ENCODE results near the gene DDX19B.
"Not testable (repeated sequence)": the region's sequence is repeated elsewhere in the genome, so short reads cannot be mapped to it uniquely, and the experiment has no call there.

The DDX19B gene

GRCh38 chr16:70267516-70267915 lies 31.5 kb upstream of the DDX19B start:
- DNase-seq (ENCODE audit: insufficient read length, low spot score), result peak; percentile 45
- no peak for TF ChIP-seq POLR2A (IDR thresholded peaks at IDR 0.05; ENCODE audit: low read depth, low read length)
- FAIRE-seq, result no peak

GRCh38 chr16:70267922-70268321 lies 31.1 kb upstream of the DDX19B start:
- not testable (repeated sequence) for FAIRE-seq; DNase-seq (ENCODE audit: insufficient read length, low spot score)

- FAIRE-seq (no peak), DNase-seq (ENCODE audit: insufficient read length, low spot score) (no peak)
- no peak for TF ChIP-seq POLR2A (IDR thresholded peaks at IDR 0.05; ENCODE audit: low read depth, low read length)
These were observed 29.5 kb upstream of the DDX19B start for GRCh38 chr16:70269471-70269870.

GRCh38 chr16:70270176-70270575 lies 28.8 kb upstream of the DDX19B start:
- DNase-seq (ENCODE audit: insufficient read length, low spot score) (no peak), FAIRE-seq (no peak)
- TF ChIP-seq POLR2A (IDR thresholded peaks at IDR 0.05; ENCODE audit: low read depth, low read length), result no peak

- DNase-seq (ENCODE audit: insufficient read length, low spot score), result no peak
- no peak for TF ChIP-seq POLR2A (IDR thresholded peaks at IDR 0.05; ENCODE audit: low read depth, low read length)
- FAIRE-seq, result no peak
These were observed 27.3 kb upstream of the DDX19B start for GRCh38 chr16:70271696-70272095.

GRCh38 chr16:70276392-70276791 lies 22.6 kb upstream of the DDX19B start:
- DNase-seq (ENCODE audit: insufficient read length, low spot score), result no peak
- FAIRE-seq, result no peak
- TF ChIP-seq POLR2A (IDR thresholded peaks at IDR 0.05; ENCODE audit: low read depth, low read length), result no peak

- DNase-seq (ENCODE audit: insufficient read length, low spot score); FAIRE-seq: not testable (repeated sequence)
These were observed 11.5 kb upstream of the DDX19B start for GRCh38 chr16:70287304-70287971.

- FAIRE-seq (peak; percentile 45), DNase-seq (ENCODE audit: insufficient read length, low spot score) (peak; percentile 92)
- TF ChIP-seq POLR2A (IDR thresholded peaks at IDR 0.05; ENCODE audit: low read depth, low read length), result peak; percentile 94
These were observed 9.5 kb upstream of the DDX19B start, which contains the start of gene AARS1 for GRCh38 chr16:70289229-70290094. AARS1 (minus strand) TSS chr16:70289506; CDS start chr16:70282763, 6,743 bp downstream.

- DNase-seq (ENCODE audit: insufficient read length, low spot score), result no peak
- no peak for TF ChIP-seq POLR2A (IDR thresholded peaks at IDR 0.05; ENCODE audit: low read depth, low read length)
- no peak for FAIRE-seq
These were observed 8.0 kb upstream of the DDX19B start for GRCh38 chr16:70290949-70291519.

- DNase-seq (ENCODE audit: insufficient read length, low spot score); FAIRE-seq: not testable (repeated sequence)
These were observed 6.8 kb upstream of the DDX19B start for GRCh38 chr16:70292148-70292547.

- TF ChIP-seq POLR2A (IDR thresholded peaks at IDR 0.05; ENCODE audit: low read depth, low read length), result no peak
- FAIRE-seq (no peak), DNase-seq (ENCODE audit: insufficient read length, low spot score) (no peak)
These were observed 4.5 kb upstream of the DDX19B start for GRCh38 chr16:70294385-70295025.

GRCh38 chr16:70295634-70296033 lies 3.4 kb upstream of the DDX19B start:
- DNase-seq (ENCODE audit: insufficient read length, low spot score), result no peak
- TF ChIP-seq POLR2A (IDR thresholded peaks at IDR 0.05; ENCODE audit: low read depth, low read length), result no peak
- FAIRE-seq, result no peak

GRCh38 chr16:70301121-70301520 lies 2.1 kb downstream of the DDX19B start:
- FAIRE-seq (no peak), DNase-seq (ENCODE audit: insufficient read length, low spot score) (no peak)
- no peak for TF ChIP-seq POLR2A (IDR thresholded peaks at IDR 0.05; ENCODE audit: low read depth, low read length)

GRCh38 chr16:70302745-70303144 lies 3.8 kb downstream of the DDX19B start:
- no peak for FAIRE-seq
- DNase-seq (ENCODE audit: insufficient read length, low spot score), result no peak
- TF ChIP-seq POLR2A (IDR thresholded peaks at IDR 0.05; ENCODE audit: low read depth, low read length), result no peak
